GM21723 (cell line): ENCODE results near the gene GPR89A.
"Not testable (repeated sequence)": the region's sequence is repeated elsewhere in the genome, so short reads cannot be mapped to it uniquely, and the experiment has no call there.

Source experiments
- ATAC-seq: cut with Tn5 transposase; IDR thresholded peaks from one replicate; pipeline ENCODE4 v1.9.1; 2021; ENCODE audit warnings: mild to moderate bottlenecking, moderate library complexity; ENCODE audit not compliant: unreplicated experiment

GPR89A gene

GRCh38 chr1:145716641-145717345 is 109.0 kb downstream of the GPR89A start:
- no peak for ATAC-seq

GRCh38 chr1:145717833-145718232 is 110.0 kb downstream of the GPR89A start:
- ATAC-seq, result no peak

GRCh38 chr1:145718465-145718864 is 110.7 kb downstream of the GPR89A start:
- not testable (repeated sequence) for ATAC-seq

- no peak for ATAC-seq
Measured at GRCh38 chr1:145719230-145720079, 111.7 kb downstream of the GPR89A start, which contains the start of gene CD160. Gene CD160 (plus strand): TSS chr1:145719499. CDS start chr1:145728328, 8,829 bp downstream.
